ENCODE measurements around the gene TP53INP2.
"Not testable (repeated sequence)": the region's sequence is repeated elsewhere in the genome, so short reads cannot be mapped to it uniquely, and the experiment has no call there.

The TP53INP2 gene

DNA sequence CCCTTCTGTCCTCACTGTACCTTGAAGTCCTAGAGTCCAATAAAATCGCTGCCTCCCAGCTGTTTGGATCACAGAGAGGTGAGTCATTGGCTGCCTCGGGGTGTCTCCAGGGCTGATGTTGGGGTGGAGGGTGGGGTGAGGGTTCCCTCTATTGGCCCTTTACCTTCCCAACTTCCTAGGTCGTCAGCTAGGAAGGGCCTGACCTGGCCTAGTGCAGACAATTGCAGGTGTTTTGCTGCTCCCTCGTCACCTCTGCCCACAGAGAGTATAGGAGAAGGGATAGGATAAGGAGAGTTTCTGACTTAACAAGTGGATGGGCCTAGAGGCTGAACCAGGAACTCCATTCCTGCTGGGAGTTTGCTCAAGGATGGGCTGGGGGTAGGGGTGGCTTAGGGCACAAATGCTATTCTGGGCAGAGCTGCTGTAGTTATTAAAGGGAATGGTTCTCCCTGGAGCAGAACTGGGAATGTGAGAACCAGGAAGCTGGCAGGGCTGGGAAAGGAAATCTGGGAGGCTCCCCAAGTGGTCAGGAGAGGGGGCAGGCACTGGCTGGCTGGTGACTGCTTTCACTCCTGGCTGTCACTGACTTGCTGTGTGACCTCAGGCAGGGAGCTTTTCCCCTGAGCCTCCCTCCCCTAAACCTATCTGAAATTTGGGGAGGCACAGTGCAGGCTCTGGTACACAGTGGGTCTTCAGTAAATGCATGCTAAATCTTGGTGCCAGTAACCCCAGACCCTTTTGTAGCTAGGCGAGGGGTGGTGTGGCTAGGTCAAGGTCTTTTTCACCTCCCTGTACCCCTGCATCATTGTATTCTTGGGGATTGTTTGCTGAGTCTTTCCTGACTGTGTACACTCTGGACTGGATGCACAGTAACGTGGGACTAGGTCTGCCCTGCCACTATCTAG is 1.5 kb downstream of the TP53INP2 start:
- DNase-seq (ENCODE audit: low read depth, low spot score): no peak

- no peak for DNase-seq (ENCODE audit: low read depth, low spot score)
Observed at GRCh38 chr20:34706302-34706875, 2.2 kb downstream of the TP53INP2 start.

DNA sequence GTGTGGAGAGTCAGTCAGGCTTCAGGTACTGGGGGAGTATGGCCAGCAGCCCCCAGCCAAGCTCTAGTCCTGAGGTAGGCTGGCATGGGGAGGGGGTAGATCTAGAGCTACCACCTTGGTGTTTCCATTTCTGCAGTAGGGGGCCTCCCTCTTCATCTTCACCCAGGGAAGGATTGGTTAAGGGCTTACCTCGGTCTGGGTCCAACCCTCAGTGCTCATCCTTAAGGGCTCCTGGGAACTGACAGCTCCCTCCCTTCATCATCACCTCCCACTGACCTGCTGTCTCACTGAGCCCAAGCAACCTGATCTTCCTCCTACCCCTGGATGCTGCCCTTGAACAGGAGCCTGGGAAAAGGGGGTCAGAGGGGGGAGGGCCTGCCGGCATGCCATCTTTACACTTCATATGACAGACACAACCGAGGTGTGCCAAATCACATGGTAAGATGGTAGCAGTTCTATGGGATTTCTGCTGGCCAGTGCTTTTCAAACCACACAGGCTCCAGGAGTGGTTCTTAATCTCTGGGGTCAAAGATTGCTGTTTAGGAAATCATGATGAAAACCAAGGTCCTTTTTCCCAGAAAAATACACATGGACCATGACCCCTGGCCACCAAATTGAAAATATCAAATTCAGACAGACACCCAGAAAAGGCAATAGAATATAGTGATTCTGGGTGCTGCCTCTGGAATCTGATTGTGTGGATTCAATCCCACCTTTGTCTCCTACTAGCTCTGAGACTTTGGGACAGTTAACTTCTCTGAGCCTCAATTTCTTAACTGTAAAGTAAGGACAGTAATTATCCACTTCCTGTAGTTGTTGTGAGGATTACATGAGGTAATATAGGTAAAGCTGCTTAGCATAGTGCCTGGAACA is 3.0 kb downstream of the TP53INP2 start:
- no peak for DNase-seq (ENCODE audit: low read depth, low spot score)

DNA sequence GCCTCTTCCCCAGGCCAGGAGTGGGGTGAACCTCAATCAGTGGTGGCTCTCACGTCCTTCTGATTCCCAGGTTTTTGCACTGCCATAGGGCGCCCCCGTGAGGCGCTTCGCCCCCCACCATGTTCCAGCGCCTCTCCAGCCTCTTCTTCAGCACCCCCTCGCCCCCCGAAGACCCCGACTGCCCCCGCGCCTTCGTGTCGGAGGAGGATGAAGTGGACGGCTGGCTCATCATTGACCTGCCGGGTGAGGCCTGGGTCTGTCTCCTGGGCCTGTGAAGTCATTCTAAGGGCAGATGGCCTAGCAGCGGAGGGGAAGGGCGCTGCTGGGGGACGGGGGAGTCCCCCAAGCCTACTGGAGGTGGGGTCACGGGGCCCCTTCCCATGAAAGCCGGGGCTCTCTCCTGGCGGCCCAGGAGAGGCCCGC is 4.5 kb downstream of the TP53INP2 start:
- DNase-seq (ENCODE audit: low read depth, low spot score): no peak

DNA sequence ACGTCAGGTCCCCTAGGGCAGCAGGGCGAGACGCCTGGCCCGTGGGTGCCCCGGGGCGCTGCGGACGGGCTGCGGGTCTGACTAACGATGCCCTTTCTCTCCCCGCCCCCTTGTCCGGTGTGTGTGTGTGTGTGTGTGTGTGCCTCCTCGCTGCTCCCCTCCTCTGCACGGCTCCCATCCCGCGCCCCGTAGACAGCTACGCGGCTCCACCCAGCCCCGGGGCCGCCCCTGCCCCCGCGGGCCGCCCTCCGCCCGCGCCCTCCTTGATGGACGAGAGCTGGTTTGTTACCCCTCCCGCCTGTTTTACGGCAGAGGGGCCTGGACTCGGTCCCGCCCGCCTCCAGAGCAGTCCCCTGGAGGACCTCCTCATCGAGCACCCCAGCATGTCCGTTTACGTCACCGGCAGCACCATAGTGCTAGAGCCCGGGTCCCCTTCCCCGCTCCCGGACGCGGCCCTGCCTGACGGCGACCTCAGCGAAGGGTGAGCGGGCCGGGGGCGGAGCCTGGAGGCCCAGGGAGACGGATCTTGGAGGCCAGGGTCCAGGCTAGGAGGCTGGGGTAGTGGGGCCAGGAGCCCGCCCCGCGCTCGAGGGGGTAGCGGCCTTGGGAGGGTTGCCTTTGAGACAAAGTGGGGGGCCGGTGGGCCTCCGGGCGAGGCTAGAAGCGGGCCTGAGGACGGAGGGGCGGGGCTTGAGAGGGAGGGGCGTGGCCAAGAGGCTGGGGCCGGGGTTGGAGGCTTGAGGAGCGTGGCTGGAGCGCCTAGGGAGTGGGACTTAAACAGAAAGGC is 5.1 kb downstream of the TP53INP2 start:
- DNase-seq (ENCODE audit: low read depth, low spot score): no peak

DNA sequence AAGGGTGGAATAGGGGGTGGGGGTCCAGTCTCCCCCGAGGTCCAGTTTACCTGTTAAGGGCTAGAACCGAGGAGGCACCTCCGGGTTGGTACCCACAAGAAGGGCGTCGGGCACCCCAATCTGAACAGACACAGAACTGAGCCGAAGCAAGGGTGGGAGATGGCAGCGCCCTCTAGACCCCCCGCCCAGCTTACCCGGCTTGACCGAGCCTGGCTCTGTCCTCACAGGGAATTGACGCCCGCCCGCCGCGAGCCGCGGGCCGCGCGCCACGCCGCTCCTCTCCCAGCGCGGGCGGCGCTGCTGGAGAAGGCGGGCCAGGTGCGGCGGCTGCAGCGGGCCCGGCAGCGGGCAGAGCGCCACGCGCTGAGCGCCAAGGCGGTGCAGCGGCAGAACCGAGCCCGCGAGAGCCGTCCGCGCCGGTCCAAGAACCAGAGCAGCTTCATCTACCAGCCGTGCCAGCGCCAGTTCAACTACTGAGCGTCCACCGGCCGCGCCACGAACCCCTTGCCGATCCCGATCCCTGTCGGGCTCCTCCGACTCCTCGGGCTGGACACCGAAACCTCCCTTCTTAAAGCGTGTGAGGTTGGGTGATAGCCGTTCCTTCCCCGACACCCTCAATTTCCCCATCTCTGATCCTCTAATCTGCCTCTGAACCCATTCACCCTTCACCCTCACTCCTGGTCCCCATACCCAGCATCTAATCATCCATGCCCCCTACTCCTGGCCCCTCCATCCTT is 5.9 kb downstream of the TP53INP2 start:
- no peak for DNase-seq (ENCODE audit: low read depth, low spot score)

DNA sequence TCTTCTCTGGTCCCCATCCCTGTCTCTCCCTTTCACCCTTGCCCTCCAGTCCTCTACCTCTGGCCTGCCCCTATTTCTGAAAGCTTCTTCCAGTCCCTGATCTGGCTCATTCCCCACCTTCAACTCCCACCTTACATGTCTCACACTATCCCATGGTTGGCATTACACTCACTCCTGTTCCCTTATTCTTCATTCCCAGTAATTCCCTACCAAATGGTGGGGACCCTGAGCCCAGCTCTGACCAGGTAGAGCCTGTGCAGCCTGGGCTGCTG is 6.4 kb downstream of the TP53INP2 start:
- DNase-seq (ENCODE audit: low read depth, low spot score): no peak

DNA sequence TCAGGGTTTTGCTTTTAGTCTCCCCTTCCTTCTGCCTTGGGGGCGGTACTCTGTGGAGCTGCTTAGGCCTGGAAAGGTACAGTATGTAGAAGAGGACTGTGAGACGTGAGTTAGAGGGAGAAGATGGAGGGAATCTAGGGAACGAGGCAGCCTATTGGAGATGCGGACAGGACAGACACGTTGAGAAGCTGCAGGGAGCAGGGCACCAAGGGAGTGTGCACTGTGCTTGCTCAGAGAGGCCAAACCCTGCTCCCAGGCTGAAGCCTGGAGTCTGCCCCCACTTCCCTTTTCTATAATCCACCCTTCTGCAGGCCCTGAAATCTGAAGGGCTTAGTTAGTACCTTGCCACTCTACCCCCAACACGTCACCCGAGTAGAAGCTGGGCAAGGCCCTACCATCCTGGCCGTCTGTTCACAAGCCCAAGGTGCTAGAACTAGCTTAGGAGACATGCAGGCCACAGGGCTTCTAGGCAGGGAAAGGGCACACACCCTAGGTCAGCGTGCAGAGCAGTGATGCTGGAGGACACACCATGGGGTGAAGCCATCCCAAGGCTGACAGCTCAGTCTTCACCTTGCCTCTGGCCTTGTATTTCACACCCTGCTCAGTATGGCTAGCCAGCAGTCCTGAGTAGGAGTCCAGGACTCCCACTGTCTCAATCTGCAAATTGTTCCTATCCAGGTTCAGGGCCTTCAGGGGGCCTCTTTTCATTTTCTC is 6.9 kb downstream of the TP53INP2 start:
- no peak for DNase-seq (ENCODE audit: low read depth, low spot score)

DNA sequence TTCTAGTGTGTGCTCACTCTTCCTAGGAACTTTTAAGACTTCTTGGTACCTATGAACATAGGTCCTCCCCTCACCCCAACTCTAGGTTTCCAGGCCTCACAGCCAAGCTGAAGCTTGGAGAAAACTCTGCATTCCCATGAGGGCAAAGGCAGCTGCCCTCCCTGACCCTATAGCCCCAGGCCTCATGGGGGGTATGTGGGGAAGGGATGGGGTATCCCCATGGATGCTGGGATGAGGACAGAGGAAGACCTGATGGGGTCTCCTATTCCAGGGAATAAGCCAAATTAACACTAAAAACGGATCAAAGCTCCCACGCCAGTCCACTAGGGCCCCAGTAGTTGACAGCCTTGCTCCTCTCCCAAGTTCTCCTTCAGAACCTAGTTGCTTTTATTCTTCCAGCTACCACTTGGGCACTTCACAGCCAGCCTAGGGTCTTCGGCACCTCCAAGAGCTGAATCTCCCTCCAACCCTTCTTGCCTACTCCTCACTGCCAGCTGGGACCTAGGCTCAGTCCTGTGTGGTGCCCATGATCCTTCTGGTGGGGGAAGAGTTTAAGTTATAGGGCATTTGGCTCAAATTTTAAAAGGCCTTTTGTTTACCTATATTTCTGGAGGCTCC is 7.8 kb downstream of the TP53INP2 start:
- no peak for DNase-seq (ENCODE audit: low read depth, low spot score)

GRCh38 chr20:34712525-34713192 is 8.5 kb downstream of the TP53INP2 start:
- no peak for DNase-seq (ENCODE audit: low read depth, low spot score)

GRCh38 chr20:34713194-34713943 is 9.2 kb downstream of the TP53INP2 start:
- peak; percentile 62 for DNase-seq (ENCODE audit: low read depth, low spot score)

DNA sequence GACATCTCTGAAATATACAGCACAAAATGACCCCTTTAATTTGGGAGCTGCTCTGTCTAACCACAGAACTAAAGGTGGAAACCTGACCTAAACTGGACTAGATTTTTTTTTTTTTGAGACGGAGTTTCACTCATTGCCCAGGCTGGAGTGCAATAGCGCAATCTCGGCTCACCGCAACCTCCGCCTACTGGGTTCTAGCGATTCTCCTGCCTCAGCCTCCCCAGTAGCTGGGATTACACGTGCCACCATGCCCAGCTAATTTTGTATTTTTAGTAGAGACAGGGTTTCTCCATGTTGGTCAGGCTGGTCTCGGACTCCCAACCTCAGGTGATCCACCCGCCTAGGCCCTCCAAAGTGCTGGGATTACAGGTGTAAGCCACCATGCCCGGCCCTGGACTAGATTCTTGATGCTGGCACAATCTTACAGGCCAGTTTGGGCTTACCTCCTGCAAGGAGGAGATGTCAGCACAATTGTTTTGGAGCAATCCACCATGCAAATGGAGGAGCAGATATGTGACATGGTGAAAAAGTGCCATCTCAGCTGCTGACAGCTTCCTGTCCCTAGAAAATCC is 9.9 kb downstream of the TP53INP2 start:
- not testable (repeated sequence) for DNase-seq (ENCODE audit: low read depth, low spot score)

DNA sequence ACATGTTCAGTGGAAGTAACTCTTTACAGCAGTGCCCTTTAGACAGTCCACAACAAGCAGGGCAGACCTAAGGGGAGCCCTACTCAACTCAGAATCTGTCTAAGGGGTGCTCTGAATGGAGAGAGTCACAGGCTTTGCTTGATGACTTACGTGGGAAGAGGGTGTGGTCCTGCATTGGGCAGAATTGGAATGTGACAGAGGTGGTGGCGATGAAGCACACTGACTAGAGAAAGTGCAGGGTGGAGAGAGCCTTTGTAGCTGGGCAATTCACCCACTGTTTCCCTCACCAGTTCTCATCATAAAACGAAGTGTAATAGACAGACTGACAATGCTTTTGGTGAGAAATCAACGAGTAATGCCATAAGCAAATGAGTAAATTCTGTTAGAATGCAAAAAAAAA is 11.2 kb downstream of the TP53INP2 start:
- DNase-seq (ENCODE audit: low read depth, low spot score): no peak

DNA sequence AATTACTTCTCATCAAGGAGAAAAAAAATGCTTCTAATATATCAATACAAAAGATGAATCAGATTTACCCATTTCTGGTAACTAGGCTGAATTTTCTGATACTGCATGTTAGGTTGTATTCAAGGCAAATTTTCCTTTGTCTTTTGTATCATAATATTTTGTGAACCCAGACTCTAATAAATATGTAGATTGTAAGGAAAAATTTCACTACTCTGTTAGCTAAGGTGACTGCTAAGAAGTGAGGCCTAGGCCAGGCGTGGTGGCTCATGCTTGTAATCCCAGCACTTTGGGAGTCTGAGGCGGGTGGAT is 12.7 kb downstream of the TP53INP2 start:
- DNase-seq (ENCODE audit: low read depth, low spot score): no peak

DNA sequence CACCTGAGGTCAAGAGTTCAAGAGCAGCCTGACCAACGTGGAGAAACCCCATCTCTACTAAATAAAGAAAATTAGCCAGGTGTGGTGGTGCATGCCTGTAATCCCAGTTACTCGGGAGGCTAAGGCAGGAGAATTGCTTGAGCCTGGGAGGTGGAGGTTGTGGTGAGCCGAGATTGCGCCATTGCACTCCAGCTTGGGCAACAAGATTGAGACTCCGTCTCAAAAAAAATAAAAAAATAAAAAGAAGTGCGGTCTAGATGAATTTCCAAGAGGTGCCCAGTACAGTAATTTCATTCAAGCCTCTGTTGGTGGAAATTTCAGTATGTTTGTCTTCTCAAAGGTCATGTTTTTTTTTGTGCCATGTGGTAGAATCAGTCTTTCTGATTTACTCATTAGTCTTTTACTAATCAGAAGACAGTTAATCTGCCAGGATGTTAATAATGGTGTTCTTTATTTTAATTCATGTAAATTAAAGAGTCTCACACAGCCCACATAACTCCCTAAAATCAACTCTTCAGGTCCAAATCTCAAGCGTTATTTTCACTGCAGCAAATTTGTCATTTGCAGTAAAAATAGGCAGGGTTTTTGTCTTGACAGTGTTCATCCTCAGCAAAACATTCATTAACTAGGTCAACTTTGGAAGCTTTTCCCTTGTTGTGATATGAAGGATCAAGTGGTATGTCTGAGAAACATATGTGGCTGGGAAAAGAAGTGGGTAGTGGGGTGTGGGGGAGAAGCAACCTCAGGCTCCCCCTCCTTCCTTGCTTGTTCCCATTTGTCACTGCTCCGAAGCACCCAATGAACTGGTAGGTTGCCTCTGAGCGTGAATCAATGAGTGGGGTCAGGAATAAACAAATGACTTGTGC is 13.3 kb downstream of the TP53INP2 start:
- DNase-seq (ENCODE audit: low read depth, low spot score): no peak

DNA sequence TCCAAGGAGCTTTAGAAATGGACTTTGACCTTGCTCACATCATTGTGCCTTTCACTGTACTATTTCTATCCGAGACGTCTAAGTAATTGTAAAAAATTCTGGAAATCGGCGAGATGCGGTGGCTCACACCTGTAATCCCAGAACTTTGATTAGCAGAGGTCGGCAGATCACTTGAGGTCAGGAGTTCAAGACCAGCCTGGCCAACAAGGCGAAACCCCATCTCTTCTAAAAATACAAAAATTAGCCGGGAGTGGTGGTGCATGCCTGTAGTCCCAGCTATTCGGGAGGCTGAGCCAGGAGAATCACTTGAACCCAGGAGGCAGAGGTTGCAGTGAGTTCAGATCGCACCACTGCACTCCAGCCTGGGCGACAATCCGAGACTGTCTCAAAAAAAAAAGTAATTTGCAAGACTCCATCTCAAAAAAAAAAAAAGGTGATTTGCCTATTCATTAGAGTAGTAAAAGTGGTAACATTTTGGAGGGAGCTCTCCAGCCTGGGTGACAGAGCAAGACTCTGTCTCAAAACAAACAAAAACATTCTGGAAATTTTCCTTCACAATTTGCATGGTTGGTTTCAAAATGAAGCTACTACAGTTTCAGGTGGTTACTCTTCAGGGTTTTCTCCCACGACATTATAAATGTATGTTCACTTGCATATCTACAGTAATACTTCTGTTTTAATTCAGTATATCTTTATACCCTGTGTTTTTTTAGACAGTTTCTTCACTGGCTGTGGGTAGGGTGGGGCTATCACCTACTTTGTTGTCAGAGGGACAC is 15.3 kb downstream of the TP53INP2 start:
- not testable (repeated sequence) for DNase-seq (ENCODE audit: low read depth, low spot score)

DNA sequence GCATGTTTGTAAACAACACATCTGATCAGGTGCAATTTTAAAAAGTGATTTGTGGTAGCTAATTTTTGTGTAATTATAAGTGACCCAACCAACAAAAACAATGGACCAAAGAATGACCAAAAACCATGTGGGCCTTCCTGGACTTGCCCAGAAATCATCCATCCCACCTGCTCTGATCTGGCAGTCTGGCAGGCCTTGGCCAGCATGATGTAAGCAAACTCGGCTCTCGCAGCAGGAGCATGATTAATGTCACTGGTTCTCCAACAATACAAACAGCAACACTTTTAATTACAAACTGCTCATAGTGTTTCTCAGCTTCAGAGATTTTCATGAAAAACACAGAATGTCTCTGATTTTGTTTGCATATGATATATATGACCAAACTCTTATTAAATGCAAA is 16.1 kb downstream of the TP53INP2 start:
- no peak for DNase-seq (ENCODE audit: low read depth, low spot score)

All from smooth muscle cell of the brain vasculature (primary cell).